T47D (cell line): Measurements from ENCODE around the gene GLI3.

Source experiments
- DNase-seq, 2 experiments: peaks; one replicate each; pipeline versions ENCODE4 v3.0.0 to v3.0.0-alpha.2; 2011 to 2012; ENCODE audit warnings: low read depth in 1 of 2, low spot score in 1 of 2
- JUND ChIP-seq: IDR thresholded peaks from 2 replicates; pipeline ENCODE4 v1.6.1; 2012; ENCODE audit warnings: low read depth
- in situ Hi-C: cut with HindIII; loops from 2 replicates; pipeline ENCODE4 v1.10.0; 2016; ENCODE audit warnings: low sequenced_read_pairs, low pct_unique_long_range_greater_than_20kb

The GLI3 gene

GRCh38 chr7:42156967-42157721, 79.9 kb downstream of the GLI3 start:
- no peak for DNase-seq
- in situ Hi-C loops: no loop called here
- no peak for TF ChIP-seq JUND

DNA sequence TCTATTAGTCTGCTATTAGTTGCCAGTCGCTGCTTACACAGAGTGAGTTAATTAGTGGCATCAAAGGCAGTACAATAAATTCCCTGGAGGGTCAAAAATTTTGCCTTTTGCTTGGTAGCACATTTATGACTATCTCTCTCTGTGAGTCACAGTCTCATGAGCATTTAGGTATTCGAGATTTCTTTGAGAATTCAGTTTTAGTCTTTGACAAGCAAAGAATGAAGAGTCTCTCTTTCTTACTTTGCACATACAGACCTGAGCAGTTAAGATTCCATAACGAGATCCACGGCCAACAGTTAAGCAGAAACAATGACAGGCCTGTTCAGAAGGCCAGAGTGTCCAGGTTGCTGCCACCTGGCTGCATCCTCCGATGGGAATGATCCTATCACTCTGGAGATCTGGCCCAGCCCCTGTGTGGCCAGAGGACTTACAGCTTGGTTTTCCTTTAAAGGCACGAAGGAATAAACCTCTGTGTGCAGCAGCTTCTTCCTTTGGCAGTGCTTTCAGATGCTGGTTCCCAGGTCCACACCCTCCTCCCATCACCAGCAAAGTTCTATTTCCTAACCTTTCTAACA, 80.6 kb downstream of the GLI3 start:
- peak in 1 of 2 experiments; percentile 69 for DNase-seq
- no peak for TF ChIP-seq JUND
- in situ Hi-C loops: no loop called here

DNA sequence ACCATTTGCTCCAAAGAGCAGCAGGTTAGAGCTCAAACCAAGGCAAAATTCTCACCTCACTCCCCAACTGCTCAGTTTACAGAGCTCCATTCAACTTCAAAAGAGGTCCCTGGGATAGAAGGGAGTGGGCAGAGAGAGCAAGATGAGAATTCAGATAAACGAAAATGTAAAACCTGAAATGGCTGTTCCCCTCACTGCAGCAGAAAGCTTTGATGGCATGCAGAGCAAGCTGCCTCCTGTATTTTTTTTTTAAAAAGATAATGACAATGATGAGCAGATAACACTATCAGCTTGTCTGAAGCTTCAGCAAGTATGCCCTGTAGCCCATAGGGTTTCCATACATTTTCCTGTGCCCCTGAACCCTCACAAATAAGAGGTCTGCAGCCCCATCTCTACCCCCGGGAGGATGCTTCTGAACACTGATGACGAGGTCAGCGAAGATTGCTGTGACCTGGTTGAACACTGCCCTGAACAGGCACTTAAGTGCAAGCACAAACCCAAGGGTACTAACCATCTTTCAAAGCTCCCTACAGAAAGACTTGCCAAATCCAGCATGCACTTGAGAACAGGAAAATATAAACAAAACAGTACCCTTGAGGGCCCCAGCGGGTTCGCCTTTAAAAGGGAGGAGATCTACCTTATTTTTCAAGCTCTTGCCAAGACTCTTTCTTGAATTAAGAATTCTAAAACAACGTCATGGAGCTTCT, 81.3 kb downstream of the GLI3 start:
- DNase-seq: no peak
- TF ChIP-seq JUND: no peak
- in situ Hi-C loops: no loop called here

DNA sequence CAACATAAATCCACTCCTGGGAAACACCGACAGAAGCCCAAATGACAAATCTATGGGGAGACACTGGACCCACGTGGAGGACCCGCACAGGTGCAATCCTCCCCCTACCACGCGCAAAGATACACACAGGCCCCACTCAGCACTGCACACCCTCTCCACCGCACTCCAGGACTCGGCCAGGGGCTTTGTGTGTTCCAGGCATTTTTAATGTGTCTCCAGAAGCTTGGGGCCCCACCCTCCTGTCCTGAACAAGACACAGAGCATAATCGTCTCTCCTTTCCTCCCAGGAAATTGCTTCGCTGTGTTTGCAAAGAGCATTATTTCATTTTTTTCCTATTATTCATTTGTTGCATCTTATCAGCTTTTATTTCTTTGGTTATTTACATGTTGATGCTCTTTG, 82.8 kb downstream of the GLI3 start:
- TF ChIP-seq JUND: no peak
- in situ Hi-C loops: no loop called here
- DNase-seq: no peak

DNA sequence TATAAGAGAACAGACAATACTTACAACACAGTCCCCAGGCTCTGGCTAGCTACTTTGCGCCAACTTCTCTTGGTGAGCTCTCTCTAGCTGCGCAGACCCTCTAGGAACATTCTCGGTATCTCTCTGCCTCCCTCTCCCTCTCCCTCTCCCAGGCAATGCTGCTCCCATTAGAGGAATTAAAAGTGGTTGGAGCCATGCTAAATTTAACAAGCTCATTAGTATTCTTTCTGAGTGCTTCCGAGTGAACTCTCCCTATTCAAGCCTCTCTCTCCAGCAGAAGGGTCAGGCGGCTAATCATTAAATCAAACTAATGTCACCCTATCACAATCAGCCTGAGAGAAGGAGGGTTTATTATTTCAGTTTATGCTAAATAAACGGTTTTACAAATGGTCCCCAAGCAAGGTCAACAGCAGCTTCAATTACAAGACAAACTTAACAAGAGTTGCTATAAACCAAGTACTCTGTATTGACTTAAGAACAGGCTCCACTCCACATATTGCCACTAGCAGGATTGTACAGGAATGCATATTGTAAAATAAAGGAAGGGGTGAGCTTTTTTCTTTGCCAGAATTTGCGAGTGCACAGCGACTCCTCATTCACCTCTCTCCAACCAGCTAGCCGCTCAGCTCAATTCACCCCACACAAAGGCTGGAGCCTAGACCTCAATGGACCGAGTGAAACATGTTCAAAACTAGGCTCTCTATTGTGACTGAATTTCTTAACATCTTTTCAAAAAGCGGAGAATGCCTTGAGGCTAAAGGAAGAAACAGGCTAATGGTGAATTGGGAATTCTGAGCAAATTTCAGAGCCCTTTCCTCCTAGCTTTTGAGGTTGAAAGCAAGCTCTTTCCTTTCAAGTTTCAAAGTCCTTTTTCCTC, 84.4 kb downstream of the GLI3 start:
- in situ Hi-C loops: no loop called here
- peak; percentile 59 to 88 for DNase-seq
- TF ChIP-seq JUND: peak; percentile 80

GRCh38 chr7:42151309-42151708, 85.7 kb downstream of the GLI3 start:
- TF ChIP-seq JUND: no peak
- in situ Hi-C loops: no loop called here
- peak in 1 of 2 experiments; percentile 25 for DNase-seq

GRCh38 chr7:42145539-42145938, 91.5 kb downstream of the GLI3 start:
- in situ Hi-C loops: no loop called here
- TF ChIP-seq JUND: no peak
- DNase-seq: no peak

- no peak for TF ChIP-seq JUND
- DNase-seq: no peak
- in situ Hi-C loops: no loop called here
Measured at GRCh38 chr7:42144604-42145003, 92.4 kb downstream of the GLI3 start.

GRCh38 chr7:42143711-42144600, 93.1 kb downstream of the GLI3 start:
- in situ Hi-C loops: no loop called here
- no peak for DNase-seq
- no peak for TF ChIP-seq JUND

- no peak for TF ChIP-seq JUND
- no peak for DNase-seq
- in situ Hi-C loops: no loop called here
Measured at GRCh38 chr7:42142089-42142488, 94.9 kb downstream of the GLI3 start.

DNA sequence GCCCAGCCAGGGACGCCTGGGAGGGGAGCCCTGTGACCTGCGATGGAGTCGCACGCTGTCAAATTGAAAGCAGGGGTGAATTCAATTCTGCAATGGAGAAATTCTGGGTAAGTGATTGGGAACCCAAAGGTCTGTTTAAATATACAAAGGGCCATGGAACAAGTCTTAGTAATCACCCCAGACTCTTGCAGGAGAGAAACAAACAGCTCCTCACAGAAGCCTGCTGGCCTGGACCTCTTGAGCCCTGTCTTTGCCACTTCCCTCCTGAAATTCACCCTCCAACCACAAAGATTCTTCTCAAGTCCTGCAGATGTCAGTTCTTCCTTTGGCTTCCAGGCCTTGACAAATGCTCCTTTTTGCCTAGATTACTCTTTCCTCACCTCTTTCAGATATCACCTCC, 97.3 kb downstream of the GLI3 start:
- no peak for TF ChIP-seq JUND
- in situ Hi-C loops: no loop called here

DNA sequence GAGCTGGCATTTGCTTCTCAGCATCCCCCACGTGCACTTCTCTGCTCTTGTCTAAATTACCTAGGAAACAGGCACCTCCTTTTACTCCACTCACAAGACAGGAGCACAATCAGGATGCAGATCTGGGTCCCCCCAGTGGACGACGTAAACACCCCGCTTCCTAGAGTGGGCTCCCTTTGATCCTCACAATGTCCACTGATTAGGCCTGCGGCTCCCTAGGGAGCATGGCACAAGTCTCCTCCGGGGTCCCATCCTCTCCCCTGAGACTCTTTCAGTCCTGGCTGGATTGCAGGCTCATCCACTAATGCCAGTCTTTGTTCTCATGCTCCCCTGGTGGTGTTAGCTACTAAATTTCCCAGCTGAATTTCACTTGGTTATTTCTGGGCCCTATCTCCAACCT, 98.3 kb downstream of the GLI3 start:
- no peak for TF ChIP-seq JUND
- no peak for DNase-seq
- in situ Hi-C loops: no loop called here

More for the DNA sequence above, 97.3 kb downstream of the GLI3 start:
- no peak for DNase-seq
